OCI-LY1 (cell line): ENCODE measurements around the gene ATP8A1.

ENCODE experiments used
- CTCF ChIP-seq: fragments of 200-600 bp; sonication (generic), shearing (Covaris generic); IDR thresholded peaks from 2 replicates; pipeline ENCODE4 v1.5.1; 2017; ENCODE audit warnings: mild to moderate bottlenecking, antibody characterized with exemption, low read length, moderate library complexity, mixed read lengths
- EZH2 ChIP-seq: fragments of 200-600 bp; sonication (generic), shearing (Covaris generic); IDR thresholded peaks from 2 replicates; pipeline ENCODE4 v1.8.0; 2017; ENCODE audit warnings: borderline replicate concordance, mixed run types, mild to moderate bottlenecking, antibody characterized with exemption, low read length, moderate library complexity, mixed read lengths

GRCh38 chr4:42362591-42362990, 294.3 kb downstream of the ATP8A1 start:
- TF ChIP-seq EZH2 (no peak), CTCF (no peak)
